Stimulated activated CD4-positive, alpha-beta T cell treated with anti-CD3 and anti-CD28 coated beads, Interleukin-1b, Interleukin-23, amount 100 ng/mL, for 24 hours (primary cell): ENCODE results near the gene DNAJC5G.
"Not testable (repeated sequence)": the region's sequence is repeated elsewhere in the genome, so short reads cannot be mapped to it uniquely, and the experiment has no call there.

Experiments used
- DNase-seq, 4 experiments: peaks; one replicate each; pipeline ENCODE4 v3.0.0-alpha.2; 2020; ENCODE audit warnings: low read depth in 4 of 4, low spot score in 1 of 4

DNAJC5G gene

GRCh38 chr2:27251766-27252165 is 23.5 kb upstream of the DNAJC5G start:
- no peak for DNase-seq

DNA sequence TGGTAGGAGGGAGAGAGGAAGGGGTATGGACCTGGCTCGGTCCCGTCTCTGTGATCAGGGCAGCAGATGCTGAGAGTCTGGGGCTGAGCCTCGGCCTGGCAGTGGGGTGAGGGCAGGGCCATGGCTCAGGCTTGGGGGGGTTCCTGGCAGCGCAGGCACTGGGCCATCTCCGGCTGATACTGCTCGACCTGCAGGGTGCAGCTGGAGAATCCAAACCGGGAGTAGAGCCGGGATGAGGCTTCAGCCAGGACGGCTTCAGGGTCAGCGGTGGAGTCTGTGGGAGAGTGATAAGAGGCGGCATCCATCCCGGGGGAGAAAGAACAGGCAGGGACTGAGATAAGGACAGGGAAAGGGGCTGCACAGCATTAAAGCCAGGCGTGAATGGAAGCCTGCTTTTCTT is 20.0 kb upstream of the DNAJC5G start:
- no peak for DNase-seq

DNA sequence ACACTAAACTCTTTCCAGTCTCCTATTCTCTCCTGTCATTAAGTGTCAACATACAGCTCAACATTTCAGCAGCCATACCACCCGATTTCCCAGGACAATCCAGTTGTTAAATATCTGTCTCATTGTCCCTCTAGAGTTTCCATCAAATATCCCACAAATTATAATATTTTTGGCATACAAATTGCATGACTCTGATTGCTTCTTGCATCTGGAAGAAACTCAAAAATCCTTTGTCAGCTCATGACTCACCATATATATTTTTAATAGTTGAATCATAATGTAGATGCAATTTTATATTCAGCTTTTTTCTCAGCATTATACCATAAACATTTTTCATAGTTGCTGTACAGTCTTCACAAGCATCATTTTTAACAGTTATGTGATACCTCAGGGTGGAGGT is 19.6 kb upstream of the DNAJC5G start:
- DNase-seq = no peak

- DNase-seq = no peak
Observed at GRCh38 chr2:27256855-27257454, 18.3 kb upstream of the DNAJC5G start.

GRCh38 chr2:27258051-27258450 is 17.2 kb upstream of the DNAJC5G start:
- DNase-seq = no peak

DNA sequence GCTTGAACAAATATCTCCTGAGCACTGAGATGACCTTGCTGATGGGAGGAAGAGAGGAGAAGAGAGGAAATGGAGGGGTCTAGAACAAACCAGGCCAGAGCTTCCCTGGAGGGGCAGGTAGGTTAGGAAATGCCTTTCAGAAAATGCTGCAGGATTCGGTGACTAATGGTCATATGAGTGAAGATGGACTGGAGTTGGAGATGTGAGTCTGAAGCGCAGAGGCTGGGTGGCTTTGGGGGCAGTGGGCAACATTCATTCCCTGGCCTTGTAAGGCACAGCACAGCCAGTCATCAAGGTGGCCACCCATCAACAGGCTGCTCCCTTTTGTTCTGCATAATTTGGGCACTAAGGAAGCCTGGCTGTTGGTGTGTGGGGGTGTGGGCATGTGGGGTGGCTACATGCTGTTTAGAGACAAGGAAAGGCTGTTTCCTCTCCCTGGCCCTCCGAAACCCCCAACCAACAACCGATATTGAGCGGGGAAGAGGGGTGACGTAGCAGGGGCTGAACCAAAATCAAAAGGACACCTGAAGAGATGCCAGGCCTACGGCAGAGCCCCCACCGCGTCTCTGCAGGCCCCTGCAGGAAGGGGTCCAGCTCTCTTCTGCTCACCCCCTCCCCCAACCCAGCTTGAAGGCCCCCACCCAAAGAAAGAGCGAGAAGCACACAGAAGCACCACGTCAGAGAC is 13.8 kb upstream of the DNAJC5G start:
- no peak for DNase-seq

- no peak for DNase-seq
Observed at GRCh38 chr2:27261926-27262298, 13.3 kb upstream of the DNAJC5G start.

DNA sequence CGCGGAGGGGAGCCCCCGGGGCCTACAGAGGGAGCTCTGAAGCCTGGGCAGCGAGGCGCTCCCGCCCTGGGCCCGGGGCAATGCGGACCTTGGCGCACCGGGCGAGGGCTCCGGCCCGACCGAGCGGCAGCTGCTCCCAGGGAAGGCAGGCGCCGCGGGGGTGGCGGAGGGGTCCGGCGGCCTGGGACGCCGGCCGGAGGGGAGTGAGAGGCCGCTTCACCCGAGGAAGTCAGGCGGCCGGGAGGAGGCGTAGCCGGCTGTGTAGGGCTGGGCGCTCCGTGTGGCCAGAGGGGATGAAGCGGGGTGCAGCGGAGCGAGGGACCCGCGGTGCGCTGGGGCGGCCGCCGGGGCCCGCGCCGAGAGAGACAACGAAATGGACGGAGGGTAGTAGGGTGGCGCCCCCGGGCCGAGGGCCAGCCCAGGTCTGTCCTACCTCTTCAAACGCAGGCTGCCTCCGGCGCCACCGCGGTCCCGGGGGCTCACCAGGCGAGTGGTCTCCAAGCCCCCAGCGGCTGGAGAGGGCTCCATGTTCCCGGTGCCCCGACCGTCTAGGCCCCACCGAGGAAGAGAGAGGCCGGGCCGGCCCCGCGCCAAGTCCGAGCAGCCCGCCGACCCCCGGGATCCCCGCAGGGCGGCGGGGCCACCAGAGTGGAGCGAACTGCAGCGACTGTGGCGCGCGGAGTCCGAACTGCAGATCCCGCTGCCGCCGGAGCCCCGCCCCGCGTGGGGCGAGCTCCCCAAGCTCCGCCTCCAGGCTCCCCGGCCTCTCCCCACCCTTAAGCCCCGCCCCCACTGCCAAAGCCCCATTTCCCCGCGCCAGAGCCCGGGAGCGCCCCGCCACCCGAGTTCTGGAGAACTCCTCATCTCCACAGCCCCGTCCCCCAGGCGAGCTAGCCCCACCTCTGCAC is 12.6 kb upstream of the DNAJC5G start, which contains the start of gene SLC30A3:
Gene SLC30A3, minus strand, starts transcription at position 669 of the 908 bp plus-strand sequence. Its CDS starts 141 bp downstream, at position 528.
- peak; percentile 24 to 72 (median 50) for DNase-seq

DNA sequence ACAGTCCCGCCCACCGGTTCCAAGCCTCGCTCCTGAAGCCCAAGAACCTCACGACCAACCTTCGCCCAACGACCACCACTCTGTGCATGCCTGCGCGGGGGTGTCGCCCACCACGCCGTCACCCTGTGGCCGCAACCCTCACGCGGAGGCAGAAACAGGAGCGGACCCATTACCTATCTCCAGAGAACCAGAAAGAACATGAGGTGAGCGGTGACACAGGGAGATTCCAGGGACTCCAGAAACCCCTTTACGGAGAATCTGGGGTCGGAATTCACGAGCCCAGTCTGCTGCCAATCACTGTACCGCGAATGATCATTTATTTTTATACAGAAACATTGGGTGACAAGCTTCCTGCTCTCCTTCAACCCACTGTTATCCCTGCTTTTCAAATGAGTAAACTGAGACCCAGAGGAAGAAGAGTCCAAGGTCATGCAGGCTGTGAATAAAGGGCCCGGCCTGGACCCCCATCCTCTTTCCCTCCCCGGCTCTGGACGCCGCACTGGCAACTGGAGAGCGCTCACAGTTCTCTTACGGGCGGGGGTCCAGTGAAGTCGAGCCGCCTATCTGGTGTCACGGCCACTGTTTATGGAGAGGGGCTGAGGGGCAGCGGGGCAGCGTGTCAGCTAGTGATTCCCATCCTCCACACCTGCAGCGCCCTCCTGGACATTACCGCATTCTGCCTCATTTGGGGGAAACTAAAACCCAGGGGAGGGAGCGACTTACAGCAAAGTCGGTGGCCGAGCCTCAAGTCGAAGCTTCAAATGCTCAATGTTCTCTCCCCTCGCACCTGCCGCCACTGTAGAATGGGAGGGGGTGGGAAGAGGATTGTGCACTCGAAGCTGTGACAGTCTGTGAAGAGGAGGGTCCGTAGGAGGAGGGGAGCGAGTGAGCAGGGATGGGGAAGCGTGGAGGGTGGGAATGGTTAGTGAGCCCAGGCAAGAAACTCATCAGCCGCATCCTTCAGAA is 11.7 kb upstream of the DNAJC5G start:
- no peak for DNase-seq

DNA sequence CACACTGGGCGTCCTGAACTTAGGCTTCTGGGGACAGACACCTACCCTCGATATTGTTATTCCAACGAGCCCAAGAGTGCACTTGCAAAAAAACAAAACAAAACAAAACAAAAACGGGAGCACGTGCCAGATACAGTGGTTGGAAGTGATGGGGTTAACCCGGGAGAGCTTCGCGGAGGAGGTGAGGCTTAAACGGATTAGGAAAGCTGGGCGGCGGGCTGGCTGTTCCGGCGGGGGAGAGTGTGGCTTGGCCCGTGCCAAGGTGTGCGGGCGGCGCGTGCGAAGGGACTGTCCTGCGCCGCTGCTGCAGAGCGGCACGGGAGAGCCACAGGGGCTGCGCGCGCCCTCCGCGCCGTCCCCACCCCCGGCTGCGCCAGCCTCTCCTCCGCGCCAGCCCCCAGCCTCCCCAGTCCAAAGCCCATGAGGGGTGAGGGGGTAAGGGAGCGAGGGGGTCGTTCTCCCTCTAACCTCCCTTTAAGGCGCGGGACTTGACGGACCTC is 10.9 kb upstream of the DNAJC5G start:
- DNase-seq = no peak

DNA sequence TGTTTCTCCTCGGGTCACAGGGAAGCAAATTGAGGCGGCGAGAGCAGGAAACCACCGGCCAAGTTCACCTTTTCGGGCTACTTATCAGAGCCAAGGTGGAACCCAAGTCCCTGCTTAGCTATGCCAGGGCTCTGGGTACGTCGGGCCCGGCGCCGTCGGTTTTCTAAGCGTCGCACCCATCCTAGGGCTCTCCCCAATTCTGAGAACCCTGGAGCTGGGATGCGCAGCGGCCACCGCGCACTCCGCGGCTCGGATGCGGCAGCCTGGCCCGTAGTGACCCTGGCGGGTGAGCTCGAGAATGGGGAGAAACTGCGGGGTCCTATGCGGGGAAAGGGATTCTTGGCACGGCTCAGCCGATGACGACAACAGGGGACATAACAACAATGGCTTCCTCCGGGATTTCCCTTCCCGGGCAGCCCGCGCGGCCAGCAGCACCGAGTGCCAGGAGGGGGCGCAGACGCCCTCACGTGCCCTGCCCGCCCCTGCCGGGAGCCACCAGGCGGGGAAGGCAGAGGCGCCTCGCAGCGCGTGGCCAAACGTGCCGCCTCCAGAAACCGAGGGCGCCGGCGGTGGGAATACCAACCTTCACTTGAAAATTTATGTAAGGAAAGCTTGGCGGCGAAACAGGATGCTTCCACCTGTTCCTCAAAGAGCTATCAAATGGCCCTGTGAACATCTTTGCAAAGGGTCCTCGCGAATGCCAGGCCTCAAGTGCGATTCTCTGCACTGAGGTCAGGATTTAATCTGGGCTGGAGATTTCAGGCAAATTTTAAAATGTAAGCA is 10.3 kb upstream of the DNAJC5G start:
- peak in 3 of 4 experiments; percentile 34 to 58 (median 50) for DNase-seq

- DNase-seq = no peak
Observed at GRCh38 chr2:27265536-27265870, 9.7 kb upstream of the DNAJC5G start.

DNA sequence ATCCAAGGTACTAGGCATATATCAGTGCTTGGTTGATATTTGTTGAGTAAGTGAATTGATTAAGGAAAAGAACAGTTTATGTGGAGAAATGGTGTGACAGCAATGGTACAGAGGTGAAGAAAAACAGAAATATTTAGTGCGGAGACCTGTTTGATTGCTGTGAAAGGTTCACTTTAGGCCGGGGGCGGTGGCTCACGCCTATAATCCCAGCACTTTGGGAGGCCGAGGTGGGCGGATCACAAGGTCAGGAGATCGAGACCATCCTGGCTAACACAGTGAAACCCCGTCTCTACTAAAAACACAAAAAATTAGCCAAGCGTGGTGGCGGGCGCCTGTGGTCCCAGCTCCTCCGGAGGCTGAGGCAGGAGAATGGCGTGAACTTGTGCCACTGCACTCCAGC is 6.9 kb upstream of the DNAJC5G start:
- DNase-seq = not testable (repeated sequence)

- no peak for DNase-seq
Observed at GRCh38 chr2:27270131-27270530, 5.1 kb upstream of the DNAJC5G start.

- DNase-seq = no peak
Observed at GRCh38 chr2:27270670-27271069, 4.6 kb upstream of the DNAJC5G start.

DNA sequence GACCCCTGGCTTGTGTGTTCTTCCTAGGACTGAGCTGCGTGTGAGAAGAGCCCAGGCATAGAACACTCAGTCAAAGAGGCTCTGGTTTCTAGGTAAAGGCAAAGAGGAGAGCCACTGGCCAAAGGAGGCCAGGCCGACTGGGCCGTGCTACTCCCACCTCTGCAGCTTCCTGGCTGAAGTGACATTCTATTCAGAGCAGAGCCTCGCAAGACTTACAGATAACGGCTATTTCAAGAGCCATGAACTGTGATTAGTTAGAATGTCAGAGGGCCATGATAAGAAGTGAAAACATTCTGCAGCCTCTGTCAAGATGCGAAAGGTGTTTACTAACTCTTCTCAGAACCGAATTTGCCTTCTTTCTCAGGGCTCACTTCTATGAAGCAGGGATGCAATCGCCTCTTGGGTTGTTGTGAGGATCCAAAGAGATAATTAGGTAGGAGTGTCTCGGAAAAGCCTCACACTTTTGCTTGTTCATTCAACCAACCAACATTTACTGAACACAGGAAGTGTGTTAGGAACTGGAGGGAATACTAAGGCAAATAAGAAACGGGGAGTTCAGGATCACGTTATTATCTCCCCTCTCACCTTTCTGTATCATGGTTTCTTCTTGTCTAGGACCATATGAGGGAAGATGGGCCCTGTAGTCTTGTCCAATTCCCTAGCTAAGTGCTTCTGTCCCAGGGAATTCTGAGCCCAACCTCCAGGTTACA is 3.4 kb upstream of the DNAJC5G start:
- DNase-seq = no peak

DNA sequence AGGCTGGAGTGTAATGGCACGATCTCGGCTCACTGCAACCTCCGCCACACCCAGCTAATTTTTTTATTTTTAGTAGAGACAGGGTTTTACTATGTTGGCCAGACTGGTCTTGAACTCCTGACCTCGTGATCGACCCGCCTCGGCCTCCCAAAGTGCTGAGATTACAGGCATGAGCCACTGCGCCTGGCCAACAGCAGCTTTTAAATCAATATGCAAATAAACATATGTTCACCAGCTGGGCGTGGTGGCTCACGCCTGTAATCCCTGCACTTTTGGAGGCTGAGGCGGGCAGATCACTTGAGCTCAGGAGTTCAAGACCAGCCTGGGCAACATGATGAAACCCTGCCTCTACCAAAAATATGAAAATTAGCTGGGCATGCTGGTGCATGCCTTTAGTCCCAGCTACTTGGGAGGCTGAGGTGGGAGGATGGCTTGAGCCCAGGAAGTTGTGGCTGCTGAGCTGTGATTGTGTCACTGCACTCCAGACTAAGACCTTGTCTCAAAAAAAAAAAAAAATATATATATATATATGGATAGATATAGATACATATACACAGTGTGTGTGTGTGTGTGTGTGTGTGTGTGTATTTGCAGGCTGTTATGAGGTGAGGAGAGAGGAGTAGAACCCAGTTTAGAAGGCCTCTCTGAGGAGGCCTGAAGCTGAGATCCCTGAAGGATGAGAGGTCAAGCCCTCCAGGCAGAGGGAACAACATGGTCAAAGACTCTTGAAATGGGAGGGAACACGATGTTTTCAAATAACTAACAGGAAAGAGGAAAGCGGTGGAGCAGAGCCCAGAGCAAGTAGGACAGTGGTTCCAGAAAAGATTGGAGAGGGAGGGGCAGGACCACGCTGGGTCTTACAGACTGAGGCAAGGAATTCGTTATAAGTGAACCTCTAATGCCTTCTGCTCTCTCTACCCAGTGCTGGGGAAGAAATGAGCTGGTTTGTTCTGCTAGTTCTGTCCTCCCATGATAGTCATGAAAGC is 2.4 kb upstream of the DNAJC5G start:
- not testable (repeated sequence) for DNase-seq

DNA sequence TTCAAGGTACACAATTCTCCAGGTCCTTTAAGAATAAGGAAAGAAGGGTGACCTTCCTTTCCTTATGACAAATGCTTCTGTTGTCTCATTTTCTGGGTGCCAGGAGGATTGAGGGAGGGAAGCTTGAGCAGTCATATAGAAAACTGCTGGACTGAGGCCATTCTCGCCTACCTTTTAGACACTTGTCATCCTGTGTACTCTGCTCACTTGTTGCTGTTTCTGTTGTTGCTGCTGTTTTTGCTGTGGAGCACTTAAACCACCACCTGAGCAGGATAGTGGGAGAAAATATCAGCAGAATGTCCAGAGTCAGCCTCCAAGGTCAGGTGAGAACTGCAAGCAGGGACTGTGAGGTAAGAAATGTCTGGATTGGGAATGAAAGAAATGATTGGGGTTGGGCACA is 2.8 kb downstream of the DNAJC5G start:
- DNase-seq = no peak
